Measurements from ENCODE around the gene LUZP1.
A peak's percentile ranks its signal among the peaks of the same experiment; 100 is the strongest.
"Not testable (repeated sequence)": the region's sequence is repeated elsewhere in the genome, so short reads cannot be mapped to it uniquely, and the experiment has no call there.

LUZP1 gene

DNA sequence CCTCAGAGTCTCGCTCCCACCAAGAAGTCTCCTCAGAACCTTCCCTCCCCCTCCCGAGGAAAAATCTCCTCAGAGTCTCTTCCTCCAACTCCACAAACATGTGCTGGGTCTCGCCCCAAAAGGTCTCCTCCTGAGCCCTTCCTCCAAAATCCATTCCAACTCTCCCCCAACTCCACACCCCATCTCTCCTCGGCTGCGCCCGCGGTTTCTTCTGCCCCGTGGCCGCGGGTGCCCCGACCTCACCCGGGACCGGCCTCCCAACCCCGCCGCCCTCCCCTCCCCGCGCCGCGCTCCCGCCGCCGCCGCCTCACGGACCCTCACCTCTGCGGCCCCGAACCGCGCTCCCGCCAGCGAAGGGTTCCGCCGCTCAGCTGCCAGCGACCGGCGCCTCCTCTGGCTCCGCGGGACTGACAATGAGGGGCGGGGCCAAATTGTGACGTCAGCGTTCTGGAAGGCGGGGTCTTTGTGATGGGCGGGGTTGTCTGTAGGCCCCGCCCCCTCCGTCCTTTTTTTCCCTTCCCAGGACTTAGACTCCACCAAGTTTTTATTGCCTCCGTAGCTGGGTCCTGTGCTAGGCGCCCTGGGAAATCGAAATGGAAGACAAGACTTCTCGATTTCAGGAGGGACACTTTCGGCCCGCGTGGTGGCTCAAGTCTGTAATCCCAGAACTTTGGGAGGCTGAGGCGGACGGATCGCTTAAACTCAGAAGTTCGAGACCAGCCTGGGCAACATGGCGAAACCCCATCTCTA lies at the start of gene LUZP1:
TSS of gene LUZP1 (minus strand) at position 412 of the 750 bp plus-strand sequence.
- DNase-seq (ENCODE audit: low read depth in 2 of 2): peak; percentile 63 to 72

DNA sequence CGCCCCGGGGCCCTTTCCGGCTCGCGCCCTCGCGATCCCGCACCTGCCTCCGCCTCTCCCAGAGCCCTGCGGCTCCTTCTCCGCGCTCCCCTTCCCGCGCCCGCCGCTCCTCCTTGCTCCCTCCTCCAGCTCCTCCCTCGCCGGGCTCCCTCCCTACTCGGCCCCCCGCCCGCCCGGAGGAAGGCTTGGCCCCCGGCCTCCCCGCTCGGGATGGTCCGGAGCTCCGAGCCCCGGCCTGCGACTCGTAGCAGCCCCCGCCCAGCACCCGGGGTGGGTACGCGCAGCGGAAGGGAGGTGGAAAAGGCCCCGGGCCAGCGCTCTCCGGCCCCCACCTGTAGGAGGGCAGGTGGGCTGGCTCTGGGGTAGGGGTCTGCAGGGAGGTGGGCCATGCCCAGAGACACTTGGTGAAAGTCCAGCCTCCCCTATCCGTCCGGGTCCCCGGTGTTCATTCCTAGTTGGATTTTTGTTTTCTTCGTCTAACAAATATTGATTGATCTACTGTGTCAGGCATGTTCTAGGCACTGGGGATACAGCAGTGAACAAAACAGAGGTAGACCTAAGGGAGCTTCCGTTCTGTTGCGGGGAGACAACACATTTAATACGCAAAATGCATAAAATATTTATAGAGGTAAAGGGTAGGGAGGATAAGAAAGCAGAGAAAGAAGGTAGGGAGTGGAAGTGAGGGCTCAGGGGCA lies 48.9 kb upstream of the LUZP1 start, which contains the start of gene HTR1D:
TSS of gene HTR1D (minus strand) at position 82 of the 695 bp plus-strand sequence. CDS start 23,283 bp downstream, outside the sequence.
- no peak for DNase-seq (ENCODE audit: low read depth in 2 of 2)

- no peak for DNase-seq (ENCODE audit: low read depth in 2 of 2)
These were observed 48.2 kb upstream of the LUZP1 start for GRCh38 chr1:23216771-23217420.

- no peak for DNase-seq (ENCODE audit: low read depth in 2 of 2)
These were observed 47.2 kb upstream of the LUZP1 start for GRCh38 chr1:23215751-23216449.

DNA sequence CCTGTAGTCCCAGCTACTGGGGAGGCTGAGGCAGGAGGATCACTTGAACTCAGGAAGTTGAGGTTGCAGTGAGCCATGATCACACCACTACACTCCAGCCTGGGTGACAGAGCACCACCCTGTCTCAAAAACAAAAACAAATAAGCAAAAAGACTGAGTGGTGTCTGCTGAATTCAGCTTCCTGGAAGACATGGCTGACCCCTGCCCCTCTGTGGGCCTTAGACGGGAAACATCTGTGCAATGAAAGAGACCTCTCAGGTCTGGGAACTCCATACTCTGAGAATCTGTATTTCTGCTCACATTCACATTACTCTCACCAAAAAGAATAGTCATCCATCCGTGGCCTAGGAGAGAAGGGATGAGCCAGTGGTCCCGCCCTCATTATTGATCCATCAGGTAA lies 46.6 kb upstream of the LUZP1 start:
- no peak for DNase-seq (ENCODE audit: low read depth in 2 of 2)

GRCh38 chr1:23214640-23215039 lies 46.0 kb upstream of the LUZP1 start:
- DNase-seq (ENCODE audit: low read depth in 2 of 2): no peak

GRCh38 chr1:23211955-23212354 lies 43.3 kb upstream of the LUZP1 start:
- DNase-seq (ENCODE audit: low read depth in 2 of 2): no peak

- DNase-seq (ENCODE audit: low read depth in 2 of 2): no peak
These were observed 42.3 kb upstream of the LUZP1 start for GRCh38 chr1:23210963-23211362.

- no peak for DNase-seq (ENCODE audit: low read depth in 2 of 2)
These were observed 41.7 kb upstream of the LUZP1 start for GRCh38 chr1:23210351-23210785.

DNA sequence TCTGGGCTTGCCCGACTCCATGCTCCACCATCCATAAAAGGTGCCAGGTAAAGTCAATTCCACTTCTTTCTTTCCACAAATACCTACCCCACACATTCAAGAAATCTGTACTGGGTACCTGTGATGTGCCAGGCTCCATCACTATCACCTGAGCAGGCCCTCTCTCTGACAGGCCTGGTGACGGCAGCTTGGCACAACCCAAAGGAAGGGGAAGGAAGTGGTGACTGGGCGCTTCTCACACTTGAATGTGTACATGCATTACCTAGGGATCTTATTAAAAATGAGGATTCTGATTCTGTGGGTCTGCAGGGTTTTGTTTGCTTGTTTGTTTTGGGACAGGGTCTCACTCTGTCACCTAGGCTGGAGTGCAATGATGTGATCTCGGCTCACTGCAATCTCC lies 41.1 kb upstream of the LUZP1 start:
- no peak for DNase-seq (ENCODE audit: low read depth in 2 of 2)

DNA sequence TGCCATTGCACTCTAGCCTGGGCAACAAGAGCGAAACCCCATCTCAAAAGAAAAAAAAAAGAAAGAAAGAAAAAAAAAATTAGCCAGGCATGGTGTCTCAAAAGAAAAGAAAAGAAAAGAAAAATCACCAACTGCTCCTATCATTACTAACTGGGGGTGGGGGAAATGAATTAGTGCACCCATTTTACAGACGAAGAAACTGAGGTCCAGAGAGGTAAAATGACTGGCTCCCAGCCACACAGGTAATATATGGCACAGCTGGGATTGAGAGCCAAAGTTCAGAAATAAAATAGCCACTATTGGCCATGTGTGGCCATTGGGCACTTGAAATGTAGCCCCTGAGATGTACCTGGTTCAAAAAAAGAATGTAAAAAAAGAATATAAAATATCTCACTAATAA lies 39.9 kb upstream of the LUZP1 start:
- no peak for DNase-seq (ENCODE audit: low read depth in 2 of 2)

GRCh38 chr1:23207733-23208132 lies 39.1 kb upstream of the LUZP1 start:
- not testable (repeated sequence) for DNase-seq (ENCODE audit: low read depth in 2 of 2)

DNA sequence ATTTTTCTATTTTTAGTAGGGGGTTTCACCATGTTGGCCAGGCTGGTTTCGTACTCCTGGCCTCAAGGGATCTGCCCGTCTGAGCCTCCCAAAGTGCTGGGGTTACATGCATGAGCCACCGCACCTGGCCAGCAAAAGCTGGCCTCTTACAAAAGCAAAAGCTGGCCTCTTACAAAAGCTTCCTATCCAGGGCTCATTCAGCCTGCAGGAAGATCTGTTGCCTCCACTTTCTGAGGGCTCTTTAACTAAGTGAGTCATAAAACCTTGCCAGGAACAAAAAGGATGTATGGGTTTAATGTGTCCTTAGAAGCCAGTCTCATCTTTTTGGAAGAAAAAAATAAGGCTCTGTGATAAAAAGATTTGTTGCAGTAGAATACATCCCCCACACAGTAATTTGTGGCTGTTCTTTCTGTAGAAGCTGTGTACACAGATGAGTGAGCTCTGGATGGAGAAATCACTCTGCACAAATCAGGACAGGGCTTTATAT lies 33.6 kb upstream of the LUZP1 start:
- no peak for DNase-seq (ENCODE audit: low read depth in 2 of 2)

GRCh38 chr1:23200883-23201282 lies 32.2 kb upstream of the LUZP1 start:
- no peak for DNase-seq (ENCODE audit: low read depth in 2 of 2)

DNA sequence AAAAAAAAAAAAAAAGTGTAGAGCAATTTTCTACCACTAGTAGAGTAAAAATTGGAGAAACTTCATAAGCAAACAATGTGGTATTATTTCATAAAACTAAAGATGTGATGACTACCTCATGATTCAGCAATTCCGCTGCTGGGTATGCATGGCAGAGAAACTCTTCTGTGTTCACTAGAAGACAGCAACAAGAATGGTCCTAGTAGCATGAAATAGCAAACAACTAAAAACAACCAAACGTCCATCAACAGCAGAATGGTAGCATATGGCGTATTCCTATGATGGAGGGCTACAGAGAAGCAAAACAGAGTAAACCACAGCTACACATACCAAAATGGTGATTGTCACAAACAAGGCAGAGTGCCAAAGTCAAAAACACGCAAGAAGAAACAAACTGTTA lies 29.7 kb upstream of the LUZP1 start:
- DNase-seq (ENCODE audit: low read depth in 2 of 2): peak; percentile 82 to 87

- peak; percentile 73 to 78 for DNase-seq (ENCODE audit: low read depth in 2 of 2)
These were observed 28.1 kb upstream of the LUZP1 start for GRCh38 chr1:23196627-23197328.

GRCh38 chr1:23194119-23194984 lies 25.7 kb upstream of the LUZP1 start:
- DNase-seq (ENCODE audit: low read depth in 2 of 2): peak; percentile 72 to 75

DNA sequence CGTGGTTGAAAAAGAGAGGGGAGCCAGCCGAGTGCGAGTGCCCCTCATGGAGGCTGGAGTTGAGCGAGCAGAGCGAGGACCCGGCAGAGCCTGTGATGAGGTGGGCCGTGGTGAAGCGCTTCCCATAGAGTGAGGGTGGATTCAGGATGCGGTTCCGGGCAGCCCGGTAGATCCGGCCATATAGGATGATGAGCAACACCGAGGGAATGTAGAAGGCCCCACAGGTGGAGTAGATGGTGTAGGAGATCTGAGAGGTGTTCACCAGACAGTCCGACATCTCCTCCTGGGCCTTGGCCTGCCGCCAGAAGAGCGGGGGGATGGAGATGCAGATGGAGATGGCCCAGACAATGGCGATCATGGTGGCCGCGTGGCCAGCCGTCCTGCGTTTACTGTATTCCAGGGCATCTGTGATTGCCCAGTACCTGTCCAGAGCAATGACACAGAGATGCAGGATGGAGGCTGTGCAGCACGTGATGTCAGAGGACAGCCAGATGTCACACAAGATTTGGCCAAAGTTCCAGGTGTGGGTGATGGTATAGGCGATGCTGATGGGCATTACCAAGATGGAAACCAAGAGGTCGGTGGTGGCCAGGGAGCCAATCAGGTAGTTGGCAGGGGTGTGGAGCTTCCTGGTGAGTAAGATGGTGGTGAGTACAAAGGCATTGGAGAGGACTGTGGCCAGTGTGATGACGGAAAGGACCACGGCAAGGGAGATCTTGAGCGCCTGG lies 24.9 kb upstream of the LUZP1 start:
- DNase-seq (ENCODE audit: low read depth in 2 of 2): no peak

GRCh38 chr1:23191199-23191598 lies 22.5 kb upstream of the LUZP1 start:
- no peak for DNase-seq (ENCODE audit: low read depth in 2 of 2)

Measured in fibroblast of skin of left quadriceps (primary cell).